Stimulated activated CD8-positive, alpha-beta memory T cell treated with anti-CD3 and anti-CD28 coated beads, Interleukin-15, amount 100 ng/mL, for 1 hour (primary cell): Measurements from ENCODE around the gene PARP9.

ENCODE experiments used
- DNase-seq: peaks from one replicate; pipeline ENCODE4 v3.0.0-alpha.2; 2020; ENCODE audit warnings: low read depth

PARP9 gene

GRCh38 chr3:122564155-122564912, at the start of gene PARP9, which contains the start of gene DTX3L:
Gene PARP9, minus strand, starts transcription at chr3:122564300. Its CDS starts 4,680 bp downstream, at chr3:122559620.
Gene DTX3L, plus strand, starts transcription at chr3:122564338. Its CDS starts 89 bp downstream, at chr3:122564427.
- DNase-seq = peak; percentile 80

DNA sequence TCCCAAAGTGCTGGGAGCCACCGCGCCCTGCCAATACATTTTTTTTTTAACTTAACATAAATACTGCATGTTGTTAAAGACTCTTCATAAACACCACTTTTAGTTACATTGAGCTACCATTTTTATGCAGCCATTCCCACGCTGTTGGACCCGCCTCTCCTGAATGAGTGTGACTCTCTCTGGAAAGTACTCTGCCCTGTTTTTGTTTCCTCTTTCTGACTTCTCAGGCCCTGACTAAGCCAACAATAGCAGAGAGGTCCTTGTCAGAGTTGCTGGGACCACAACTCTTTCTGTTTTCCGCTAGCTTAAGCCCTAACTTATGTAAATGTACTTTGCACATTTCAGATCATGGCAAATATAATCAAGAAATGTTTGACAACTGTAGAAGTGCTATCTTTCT, 48.6 kb upstream of the PARP9 start:
- DNase-seq = no peak

GRCh38 chr3:122609798-122610559, 45.9 kb upstream of the PARP9 start:
- DNase-seq = no peak

- DNase-seq = no peak
These were observed 44.8 kb upstream of the PARP9 start for GRCh38 chr3:122608916-122609315.

DNA sequence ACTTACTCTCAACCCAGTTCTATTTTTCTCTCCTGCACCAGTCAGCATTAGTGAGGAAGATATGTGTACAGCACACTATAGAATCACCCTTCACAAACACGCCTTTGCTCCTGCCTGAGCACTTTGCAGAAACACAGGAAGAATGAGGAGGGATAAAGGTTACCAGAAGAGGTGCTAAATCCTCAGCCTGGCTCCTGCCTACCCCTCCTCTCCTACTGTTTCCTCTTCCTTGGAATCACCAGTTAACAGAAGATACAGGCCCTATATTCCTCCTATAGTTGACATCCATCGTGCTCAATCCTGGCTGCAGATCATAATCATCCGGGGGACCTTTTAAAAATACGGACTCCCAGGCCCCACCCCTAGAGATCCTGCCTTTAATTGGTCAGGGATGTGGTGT, 42.2 kb upstream of the PARP9 start:
- no peak for DNase-seq

GRCh38 chr3:122603056-122603455, 39.0 kb upstream of the PARP9 start:
- DNase-seq = no peak

DNA sequence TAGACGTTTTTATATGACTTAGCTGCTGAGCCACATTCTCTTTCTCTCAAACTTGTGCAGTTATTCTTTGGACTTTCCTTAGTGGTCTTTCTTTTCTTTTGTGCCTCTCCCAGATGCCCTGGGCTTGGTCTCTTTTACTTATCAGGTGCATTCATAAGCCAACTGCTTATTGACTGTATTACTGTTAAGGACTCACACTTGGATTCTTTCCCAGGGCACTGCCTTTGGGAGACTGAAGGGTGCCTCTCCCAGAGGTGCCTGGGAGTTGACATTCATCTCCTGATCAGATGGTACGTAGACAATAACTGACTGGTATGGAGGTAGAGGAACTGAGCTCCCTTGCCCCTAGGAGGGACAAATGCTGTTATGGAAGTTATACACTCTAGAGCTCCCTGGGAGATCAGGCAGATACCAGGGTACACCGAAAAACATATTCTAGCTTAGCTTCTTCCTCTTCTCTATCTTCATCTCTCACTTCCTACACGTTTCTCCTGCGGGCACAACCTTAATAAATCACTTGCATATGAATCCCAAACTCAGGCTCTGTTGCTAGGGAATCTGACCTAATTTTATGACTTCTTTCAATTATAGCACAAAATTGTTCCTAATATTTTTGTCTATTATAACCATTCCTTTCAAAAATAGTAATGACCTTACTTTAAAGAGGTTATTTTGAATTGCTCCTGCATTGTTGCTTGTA, 38.1 kb upstream of the PARP9 start:
- no peak for DNase-seq

GRCh38 chr3:122598556-122598955, 34.5 kb upstream of the PARP9 start:
- no peak for DNase-seq

- no peak for DNase-seq
These were observed 34.1 kb upstream of the PARP9 start for GRCh38 chr3:122598151-122598550.

DNA sequence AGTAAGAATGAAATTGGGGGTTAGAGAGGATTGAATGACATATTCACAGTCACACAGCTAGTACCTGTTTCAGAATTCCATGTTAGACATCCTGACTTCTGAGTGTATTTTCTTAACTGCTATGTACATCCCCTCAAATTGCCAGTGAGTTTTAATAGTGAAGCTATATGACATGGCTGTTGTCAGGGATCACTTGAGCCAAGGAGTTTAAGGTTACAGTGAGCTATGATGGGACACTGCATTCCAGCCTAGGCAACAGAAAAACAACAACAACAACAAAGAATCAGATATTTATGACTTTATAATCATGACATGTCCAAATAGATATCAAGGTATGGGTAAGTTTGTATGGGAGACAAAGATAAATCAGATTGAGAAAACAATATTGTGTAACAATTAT, 29.9 kb upstream of the PARP9 start:
- DNase-seq = no peak

- no peak for DNase-seq
These were observed 26.5 kb upstream of the PARP9 start for GRCh38 chr3:122590610-122591009.

- DNase-seq = no peak
These were observed 25.2 kb upstream of the PARP9 start for GRCh38 chr3:122589297-122589696.

DNA sequence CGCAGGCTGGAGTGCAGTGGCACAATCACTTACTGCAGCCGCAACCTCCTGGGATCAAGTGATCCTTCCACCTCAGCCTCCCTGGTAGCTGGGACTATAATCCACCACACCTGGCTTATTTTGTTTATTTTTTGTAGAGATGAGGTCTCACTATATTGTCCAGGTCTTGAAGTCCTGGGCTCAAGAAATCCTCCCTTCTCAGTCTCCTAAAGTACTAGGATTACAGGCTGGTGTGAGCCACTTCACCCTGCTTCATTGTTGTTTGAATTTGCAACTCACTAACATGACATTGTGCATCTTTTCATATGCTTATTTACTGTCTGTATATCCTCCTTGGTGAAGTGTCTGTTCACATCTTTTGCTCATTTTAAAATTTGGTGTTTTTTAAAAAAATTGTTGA, 23.5 kb upstream of the PARP9 start:
- DNase-seq = no peak

DNA sequence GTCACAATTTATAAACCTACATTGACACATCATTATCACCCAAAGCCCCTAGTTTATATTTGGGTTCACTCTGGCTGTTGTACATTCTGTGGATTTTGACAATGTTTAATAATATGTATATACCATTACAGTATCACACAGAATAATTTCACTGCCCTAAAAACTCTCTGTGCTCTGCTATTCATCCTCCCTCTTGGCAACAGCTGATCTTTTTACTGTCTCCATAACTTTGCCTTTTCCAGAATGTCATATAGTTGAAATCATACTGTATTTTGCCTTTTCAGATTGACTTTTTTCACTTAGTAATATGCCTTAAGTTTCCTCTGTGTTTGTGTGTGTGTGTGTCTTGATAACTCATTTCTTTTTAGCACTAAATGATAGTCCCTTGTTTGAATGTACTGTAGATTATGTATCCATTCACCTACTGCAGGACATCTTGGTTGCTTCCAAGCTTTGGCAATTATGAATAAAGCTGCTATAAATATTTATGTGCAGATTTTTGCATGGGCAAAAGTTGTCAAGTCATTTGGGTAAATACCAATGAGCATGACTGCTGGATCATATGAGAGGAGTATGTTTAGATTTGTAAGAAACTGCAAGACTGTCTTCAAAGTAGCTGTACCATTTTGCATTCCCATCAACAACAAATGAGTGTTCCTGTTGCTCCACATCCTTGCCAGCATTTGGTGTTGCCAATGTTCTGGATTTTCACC, 22.8 kb upstream of the PARP9 start:
- no peak for DNase-seq

DNA sequence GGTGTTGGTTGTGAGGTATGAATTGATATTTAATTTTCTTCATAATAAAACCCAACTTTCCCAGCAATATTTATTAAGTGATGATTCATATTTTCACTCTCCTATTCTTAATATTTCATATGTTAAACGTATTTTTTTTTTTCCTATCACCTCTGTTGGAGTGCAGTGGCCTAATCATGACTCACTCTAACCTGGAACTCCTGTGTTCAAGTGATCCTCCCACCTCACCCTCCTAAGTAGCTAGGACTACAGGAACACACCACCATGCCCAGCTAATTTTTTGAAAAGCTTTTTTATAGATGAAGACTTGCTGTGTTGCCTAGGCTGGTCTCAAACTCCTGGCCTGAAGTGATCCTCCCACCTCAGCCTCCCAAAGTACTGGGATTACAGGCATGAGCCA, 22.0 kb upstream of the PARP9 start:
- DNase-seq = no peak

DNA sequence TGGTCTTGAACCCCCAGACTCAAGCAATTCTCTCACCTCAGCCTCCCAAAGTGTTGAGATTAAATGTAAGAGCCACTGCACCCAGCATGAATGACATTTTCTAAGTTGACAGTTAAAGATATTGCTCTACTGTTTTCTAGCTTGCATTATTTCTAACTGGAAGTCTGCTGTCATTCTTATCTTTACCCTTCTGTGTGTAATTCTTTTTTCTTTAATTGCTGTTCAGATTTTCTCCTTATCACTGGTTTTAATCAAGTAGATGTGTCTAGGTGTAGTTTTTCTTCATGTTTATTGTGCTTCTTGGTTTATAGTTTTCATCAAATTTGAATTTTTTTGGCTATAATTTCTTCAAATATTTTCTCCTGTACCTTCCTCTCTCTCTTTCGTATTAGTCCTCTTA, 18.3 kb upstream of the PARP9 start:
- no peak for DNase-seq

DNA sequence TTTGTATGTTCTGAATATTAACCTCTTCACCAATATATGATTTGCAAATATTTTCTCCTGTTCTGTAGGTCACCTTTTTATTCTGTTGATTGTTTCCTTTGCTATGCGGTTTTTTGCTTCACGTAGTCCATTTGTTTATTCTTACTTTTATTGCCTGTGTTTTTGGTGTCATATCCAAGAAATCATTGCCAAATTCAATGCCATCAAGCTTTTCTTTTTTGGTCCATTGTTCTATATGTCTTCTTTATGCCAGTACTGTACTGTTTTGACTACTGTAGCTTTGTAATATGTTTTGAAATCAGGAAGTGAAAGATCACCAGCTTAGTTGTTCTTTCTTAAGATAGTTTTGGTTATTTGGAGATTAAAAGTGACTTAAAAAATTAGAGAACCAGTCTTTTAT, 17.5 kb upstream of the PARP9 start:
- no peak for DNase-seq

GRCh38 chr3:122580470-122580869, 16.4 kb upstream of the PARP9 start:
- no peak for DNase-seq

GRCh38 chr3:122578069-122578740, 14.1 kb upstream of the PARP9 start:
- DNase-seq = no peak

DNA sequence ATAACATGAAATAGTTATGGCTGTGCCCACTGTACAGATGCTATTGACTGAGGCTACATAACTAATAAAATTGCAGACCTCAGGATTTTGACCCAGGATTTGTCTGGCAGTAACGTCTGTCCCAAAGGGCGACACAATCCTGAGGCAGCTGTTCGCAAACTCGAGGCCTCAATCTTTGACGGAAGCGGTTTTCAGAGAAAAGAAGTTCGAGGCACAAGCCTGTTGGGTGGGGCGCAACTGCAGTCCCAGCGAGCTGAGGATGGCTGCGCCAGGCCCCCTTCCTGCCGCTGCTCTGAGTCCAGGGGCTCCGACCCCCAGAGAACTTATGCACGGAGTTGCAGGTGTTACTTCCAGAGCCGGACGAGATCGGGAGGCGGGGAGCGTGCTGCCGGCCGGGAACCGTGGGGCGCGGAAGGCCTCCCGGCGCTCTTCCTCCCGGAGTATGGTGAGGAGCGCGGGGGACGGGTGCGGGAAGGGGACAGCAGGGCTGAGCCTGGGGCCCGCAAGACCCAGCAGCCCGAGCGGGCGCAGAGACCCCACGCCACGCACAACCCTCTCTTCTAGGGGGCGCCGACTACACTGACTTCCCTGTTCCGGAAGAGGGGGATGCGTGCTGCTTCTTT, 13.4 kb upstream of the PARP9 start, which contains the start of gene PARP15:
Gene PARP15, plus strand, starts transcription at position 242 of the 623 bp plus-strand sequence. Its CDS starts 18 bp downstream, at position 260.
- DNase-seq = peak; percentile 14
